RPMI7951 (cell line): Measurements from ENCODE around the gene EBNA1BP2. TPM values are rescaled to one million over a fixed set of nuclear protein-coding genes. Genes with fewer than 3 reads are reported as not detected.
"Not testable (repeated sequence)": the region's sequence is repeated elsewhere in the genome, so short reads cannot be mapped to it uniquely, and the experiment has no call there.

ENCODE experiments used
- DNase-seq: peaks from one replicate; pipeline ENCODE4 v3.0.0-alpha.2; 2012; ENCODE audit warnings: low read depth
- total RNA-seq: library from RNA; depleted of rRNA; stranded (reverse); fragments of >200 nt; shearing (Covaris generic); gene quantifications from 2 replicates; pipeline ENCODE4 v1.2.3, GENCODE V29; 2014; rRNA removed

The EBNA1BP2 gene
- total RNA-seq, 1 experiment from 2014 or later, result 175 TPM

- no peak for DNase-seq
These were observed 50.7 kb downstream of the EBNA1BP2 start for GRCh38 chr1:43121256-43121900.

GRCh38 chr1:43119928-43120586 is 52.0 kb downstream of the EBNA1BP2 start:
- not testable (repeated sequence) for DNase-seq

Other genes with a start within 250 kb of the EBNA1BP2 start
- gene SLC2A1, start 213.4 kb downstream of the EBNA1BP2 start, total RNA-seq, result 192 and 248 TPM in 2 replicates
- 0.10 and 0.48 TPM in 2 replicates for gene CFAP57, start within 50 bp of the EBNA1BP2 start, total RNA-seq
- gene TMEM125, start 97.7 kb upstream of the EBNA1BP2 start, total RNA-seq, result not detected in 2 replicates
- not detected in 2 replicates for gene C1orf210, start 113.3 kb upstream of the EBNA1BP2 start, total RNA-seq
- gene TIE1, start 128.7 kb upstream of the EBNA1BP2 start, total RNA-seq, result 0.68 and 0.84 TPM in 2 replicates
- gene MPL, start 165.5 kb upstream of the EBNA1BP2 start, total RNA-seq, result not detected in 2 replicates
- gene CDC20, start 186.7 kb upstream of the EBNA1BP2 start, total RNA-seq, result 410 and 459 TPM in 2 replicates
- 105 and 147 TPM in 2 replicates for gene ELOVL1, start 195.7 kb upstream of the EBNA1BP2 start, total RNA-seq
- 79.4 and 81.3 TPM in 2 replicates for gene MED8, start 217.5 kb upstream of the EBNA1BP2 start, total RNA-seq
- gene SZT2, start 217.6 kb upstream of the EBNA1BP2 start, total RNA-seq, result 10.9 and 12.5 TPM in 2 replicates